KBM-7 (cell line): ENCODE measurements around the gene CSNK1A1L.
A peak's percentile ranks its signal among the peaks of the same experiment; 100 is the strongest.

ENCODE experiments used
- DNase-seq: peaks from one replicate; pipeline ENCODE4 v3.0.0-alpha.2; 2015
- in situ Hi-C: fragments of 300-500 bp; cut with MboI; formaldehyde crosslinking; loops from 2 replicates; pipeline ENCODE4 v1.14.3; 2020; ENCODE audit warnings: low sequenced_read_pairs, low pct_unique_long_range_greater_than_20kb, mixed read lengths

CSNK1A1L gene

GRCh38 chr13:37109051-37109678 is 3.7 kb upstream of the CSNK1A1L start:
- DNase-seq = peak; percentile 51
- in situ Hi-C loops = no loop called here

GRCh38 chr13:37107868-37108267 is 2.4 kb upstream of the CSNK1A1L start:
- DNase-seq = no peak
- in situ Hi-C loops = no loop called here

GRCh38 chr13:37107456-37107855 is 2.0 kb upstream of the CSNK1A1L start:
- no peak for DNase-seq
- in situ Hi-C loops = no loop called here

GRCh38 chr13:37106642-37107041 is 1.2 kb upstream of the CSNK1A1L start:
- no peak for DNase-seq
- in situ Hi-C loops = no loop called here

- DNase-seq = no peak
- in situ Hi-C loops = no loop called here
Measured at GRCh38 chr13:37102896-37103295, 2.6 kb downstream of the CSNK1A1L start.

GRCh38 chr13:37101201-37101600 is 4.3 kb downstream of the CSNK1A1L start:
- DNase-seq = no peak
- in situ Hi-C loops = no loop called here

GRCh38 chr13:37100731-37101130 is 4.7 kb downstream of the CSNK1A1L start:
- in situ Hi-C loops = no loop called here
- no peak for DNase-seq

- DNase-seq = no peak
- in situ Hi-C loops = loop anchor here (25.0 kb wide), 1 partner anchor 490 kb away; the partner anchor contains the start of gene POSTN
Measured at GRCh38 chr13:37097076-37097475, 8.4 kb downstream of the CSNK1A1L start.

GRCh38 chr13:37094840-37095239 is 10.6 kb downstream of the CSNK1A1L start:
- in situ Hi-C loops = loop anchor here (25.0 kb wide), 1 partner anchor 492 kb away; the partner anchor contains the start of gene POSTN
- DNase-seq = no peak

- DNase-seq = no peak
- in situ Hi-C loops = loop anchor here (25.0 kb wide), 1 partner anchor 493 kb away; the partner anchor contains the start of gene POSTN
Measured at GRCh38 chr13:37094099-37094498, 11.4 kb downstream of the CSNK1A1L start.

GRCh38 chr13:37091835-37092234 is 13.6 kb downstream of the CSNK1A1L start:
- DNase-seq = no peak
- in situ Hi-C loops = loop anchor here (25.0 kb wide), 1 partner anchor 495 kb away; the partner anchor contains the start of gene POSTN

- in situ Hi-C loops = loop anchor here (25.0 kb wide), 1 partner anchor 496 kb away; the partner anchor contains the start of gene POSTN
- DNase-seq = no peak
Measured at GRCh38 chr13:37090912-37091311, 14.6 kb downstream of the CSNK1A1L start.

- in situ Hi-C loops = loop anchor here (25.0 kb wide), 1 partner anchor 498 kb away; the partner anchor contains the start of gene POSTN
- no peak for DNase-seq
Measured at GRCh38 chr13:37089495-37089894, 16.0 kb downstream of the CSNK1A1L start.

- no peak for DNase-seq
- in situ Hi-C loops = loop anchor here (25.0 kb wide), 1 partner anchor 500 kb away; the partner anchor contains the start of gene POSTN
Measured at GRCh38 chr13:37087486-37087885, 18.0 kb downstream of the CSNK1A1L start.

GRCh38 chr13:37085606-37086005 is 19.9 kb downstream of the CSNK1A1L start:
- in situ Hi-C loops = loop anchor here (25.0 kb wide), 1 partner anchor 502 kb away; the partner anchor contains the start of gene POSTN
- no peak for DNase-seq

- in situ Hi-C loops = loop anchor here (25.0 kb wide), 1 partner anchor 510 kb away; the partner anchor contains the start of gene POSTN
- DNase-seq = no peak
Measured at GRCh38 chr13:37076818-37077217, 28.6 kb downstream of the CSNK1A1L start.

- in situ Hi-C loops = loop anchor here (25.0 kb wide), 1 partner anchor 512 kb away; the partner anchor contains the start of gene POSTN
- no peak for DNase-seq
Measured at GRCh38 chr13:37075164-37075563, 30.3 kb downstream of the CSNK1A1L start.

GRCh38 chr13:37074703-37075102 is 30.8 kb downstream of the CSNK1A1L start:
- DNase-seq = peak; percentile 34
- in situ Hi-C loops = loop anchor here (25.0 kb wide), 1 partner anchor 513 kb away; the partner anchor contains the start of gene POSTN

GRCh38 chr13:37072024-37072423 is 33.4 kb downstream of the CSNK1A1L start:
- in situ Hi-C loops = no loop called here
- DNase-seq = no peak

- in situ Hi-C loops = no loop called here
- no peak for DNase-seq
Measured at GRCh38 chr13:37070956-37071355, 34.5 kb downstream of the CSNK1A1L start.
